ENCODE results near the gene TSPAN33.
A peak's percentile ranks its signal among the peaks of the same experiment; 100 is the strongest.

TSPAN33 gene

GRCh38 chr7:129136887-129137642 is 7.4 kb upstream of the TSPAN33 start:
- peak; percentile 36 for DNase-seq

GRCh38 chr7:129143724-129144094 is 798 bp upstream of the TSPAN33 start:
- DNase-seq, result no peak

- DNase-seq, result no peak
Observed at GRCh38 chr7:129144834-129145668, 544 bp downstream of the TSPAN33 start.

GRCh38 chr7:129146237-129146979 is 1.9 kb downstream of the TSPAN33 start:
- no peak for DNase-seq

- no peak for DNase-seq
Observed at GRCh38 chr7:129147731-129148130, 3.2 kb downstream of the TSPAN33 start.

GRCh38 chr7:129149511-129149910 is 5.0 kb downstream of the TSPAN33 start:
- peak; percentile 22 for DNase-seq

- peak; percentile 91 for DNase-seq
Observed at GRCh38 chr7:129150199-129150996, 5.9 kb downstream of the TSPAN33 start.

- DNase-seq, result no peak
Observed at GRCh38 chr7:129157651-129158050, 13.1 kb downstream of the TSPAN33 start.

- no peak for DNase-seq
Observed at GRCh38 chr7:129159539-129159938, 15.0 kb downstream of the TSPAN33 start.

GRCh38 chr7:129160161-129160905 is 15.8 kb downstream of the TSPAN33 start:
- no peak for DNase-seq

- DNase-seq, result no peak
Observed at GRCh38 chr7:129161524-129162225, 17.2 kb downstream of the TSPAN33 start.

- DNase-seq, result no peak
Observed at GRCh38 chr7:129162732-129163131, 18.2 kb downstream of the TSPAN33 start.

- peak; percentile 86 for DNase-seq
Observed at GRCh38 chr7:129163875-129164544, 19.5 kb downstream of the TSPAN33 start.

GRCh38 chr7:129166745-129167144 is 22.2 kb downstream of the TSPAN33 start:
- DNase-seq, result no peak

GRCh38 chr7:129167817-129168216 is 23.3 kb downstream of the TSPAN33 start:
- no peak for DNase-seq

- no peak for DNase-seq
Observed at GRCh38 chr7:129168231-129169021, 23.9 kb downstream of the TSPAN33 start.

- DNase-seq, result peak; percentile 63
Observed at GRCh38 chr7:129169171-129169671, 24.7 kb downstream of the TSPAN33 start.

GRCh38 chr7:129169686-129170440 is 25.4 kb downstream of the TSPAN33 start:
- peak; percentile 51 for DNase-seq

Data from hematopoietic multipotent progenitor cell treated with erythropoietin and hydrocortisone succinate and interleukin-3 and kit ligand, for 6 days (in vitro differentiated cells).